Caco-2 (cell line): ENCODE measurements around the gene SRMS. TPM values are rescaled to one million over a fixed set of nuclear protein-coding genes. Genes with fewer than 3 reads are reported as not detected.

Experiments used
- BruUV-seq: library from RNA; stranded (reverse); fragments of 400-500 nt; replicated peaks from 2 replicates; lab custom pipeline; 2021; lab: Mats Ljungman, UMichigan
- CTCF ChIA-PET: fragments of 300-600 bp; sonication (Branson Sonifier 250); formaldehyde crosslinking; loops from one replicate; lab custom pipeline; 2022; ENCODE audit warnings: antibody characterized with exemption; lab: Charles Lee
- POLR2A ChIA-PET: fragments of 300-600 bp; sonication (Branson Sonifier 250); formaldehyde crosslinking; loops from one replicate; lab custom pipeline; 2022; ENCODE audit warnings: antibody characterized with exemption; lab: Charles Lee
- DNase-seq, 2 experiments: peaks; one replicate each; pipeline versions ENCODE4 v3.0.0 to v3.0.0-alpha.2; 2020 to 2022
- H3K27me3 ChIP-seq: replicated peaks from 2 replicates; pipeline ENCODE4 v1.6.0; 2011; ENCODE audit warnings: low read length; ENCODE audit not compliant: control insufficient read depth, insufficient read depth
- H3K36me3 ChIP-seq: 2 replicates; pipeline ENCODE4 v1.5.1; 2011; ENCODE audit warnings: low read length; ENCODE audit not compliant: control insufficient read depth, insufficient read depth
- H3K4me1 ChIP-seq: fragments of 250-450 bp; sonication (Bioruptor Pico); 2 replicates; pipeline ENCODE4 v1.5.1; 2020; ENCODE audit warnings: mild to moderate bottlenecking
- H3K4me3 ChIP-seq: 2 replicates; pipeline ENCODE4 v1.5.1; 2011; ENCODE audit warnings: low read depth, mild to moderate bottlenecking, control low read depth, low read length
- H3K9me3 ChIP-seq: fragments of 250-450 bp; sonication (Bioruptor Pico); 2 replicates; pipeline ENCODE4 v1.5.1; 2020; ENCODE audit warnings: mild to moderate bottlenecking, moderate library complexity
- H3K27ac Mint-ChIP-seq: one replicate; pipeline ENCODE4 v1.8.0; 2022; ENCODE audit warnings: mixed read lengths; ENCODE audit not compliant: unreplicated experiment
- H3K27me3 Mint-ChIP-seq: one replicate; pipeline ENCODE4 v1.8.0; 2022; ENCODE audit warnings: mixed read lengths; ENCODE audit not compliant: insufficient read depth, unreplicated experiment
- H3K36me3 Mint-ChIP-seq: one replicate; pipeline ENCODE4 v1.8.0; 2022; ENCODE audit warnings: mild to moderate bottlenecking, mixed read lengths; ENCODE audit not compliant: insufficient read depth, unreplicated experiment
- H3K4me1 Mint-ChIP-seq: one replicate; pipeline ENCODE4 v1.8.0; 2022; ENCODE audit warnings: low read depth, mixed read lengths; ENCODE audit not compliant: unreplicated experiment
- H3K4me3 Mint-ChIP-seq: one replicate; pipeline ENCODE4 v1.8.0; 2022; ENCODE audit warnings: mild to moderate bottlenecking, moderate library complexity, mixed read lengths; ENCODE audit not compliant: unreplicated experiment
- H3K9me3 Mint-ChIP-seq: one replicate; pipeline ENCODE4 v1.8.0; 2022; ENCODE audit warnings: mixed read lengths; ENCODE audit not compliant: unreplicated experiment
- intact Hi-C: fragments of 100-400 bp; cut with micrococcal nuclease; formaldehyde crosslinking; loops from one replicate; pipeline ENCODE4 v1.10.0; 2022; ENCODE audit not compliant: unreplicated experiment
- total RNA-seq: library from RNA; stranded (reverse); gene quantifications from 2 replicates; pipeline ENCODE4 v1.2.3, GENCODE V29; 2022
- TF ChIP-seq, protein P1 (sequence below), 2 experiments: fragments of 200-600 bp in 1 of 2; IDR thresholded peaks; 1 replicate in 1 of 2; 2 replicates in 1 of 2; pipeline versions ENCODE4 v1.5.1 to v1.8.0; 2011 to 2022; ENCODE audit warnings: antibody characterized with exemption in 1 of 2, control low read depth in 1 of 2, inconsistent platforms in 1 of 2, low read depth in 1 of 2, low read length in 1 of 2, mild to moderate bottlenecking in 1 of 2, moderate library complexity in 1 of 2; ENCODE audit not compliant: insufficient read depth in 1 of 2, severe bottlenecking in 1 of 2, unreplicated experiment in 1 of 2

The SRMS gene
- total RNA-seq, 1 experiment from 2014 or later: not detected

DNA sequence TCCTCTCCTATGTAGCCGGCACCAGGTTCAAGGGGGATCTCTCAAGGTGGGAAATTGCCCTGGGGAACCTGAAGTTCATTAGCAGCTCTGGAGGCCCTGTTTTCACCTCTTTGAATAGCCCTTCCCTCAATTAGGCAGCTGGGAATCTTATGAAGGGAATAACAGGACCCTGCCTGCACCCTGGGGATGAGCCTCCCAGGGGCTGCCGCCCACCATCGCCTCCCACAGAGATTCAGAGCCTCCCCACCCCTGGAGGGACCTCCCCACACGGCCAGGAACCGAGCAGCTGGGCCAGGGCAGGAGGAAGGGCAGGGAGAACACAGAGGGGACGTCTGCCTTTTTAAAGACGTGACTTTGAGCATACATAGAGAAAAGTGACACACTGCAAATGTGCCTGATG, 44.0 kb downstream of the SRMS start:
- Mint-ChIP-seq H3K27ac (no peak overlapping the region), H3K36me3 (no peaks in the 10 kb centered on the region), H3K4me1 (no peaks in the 10 kb centered on the region), H3K4me3 (no peak overlapping the region), H3K27me3 (peaks cover 9% of the 10 kb centered on the region), H3K9me3 (no peaks in the 10 kb centered on the region)
- H3K4me1 ChIP-seq: no peaks in the 10 kb centered on the region
- no peak for DNase-seq
- no TSS peak for BruUV-seq
- no peaks in the 10 kb centered on the region for H3K9me3 ChIP-seq
- H3K4me3 ChIP-seq: no peak overlapping the region
- no peaks in the 10 kb centered on the region for H3K36me3 ChIP-seq
- POLR2A ChIA-PET: no interaction called here
- CTCF ChIA-PET: interaction anchor here (0.6 kb wide), 1 partner anchor 452 kb away, joined by 3 read pairs; the partner anchor contains the start of gene UCKL1
- TF ChIP-seq, protein P1, sequence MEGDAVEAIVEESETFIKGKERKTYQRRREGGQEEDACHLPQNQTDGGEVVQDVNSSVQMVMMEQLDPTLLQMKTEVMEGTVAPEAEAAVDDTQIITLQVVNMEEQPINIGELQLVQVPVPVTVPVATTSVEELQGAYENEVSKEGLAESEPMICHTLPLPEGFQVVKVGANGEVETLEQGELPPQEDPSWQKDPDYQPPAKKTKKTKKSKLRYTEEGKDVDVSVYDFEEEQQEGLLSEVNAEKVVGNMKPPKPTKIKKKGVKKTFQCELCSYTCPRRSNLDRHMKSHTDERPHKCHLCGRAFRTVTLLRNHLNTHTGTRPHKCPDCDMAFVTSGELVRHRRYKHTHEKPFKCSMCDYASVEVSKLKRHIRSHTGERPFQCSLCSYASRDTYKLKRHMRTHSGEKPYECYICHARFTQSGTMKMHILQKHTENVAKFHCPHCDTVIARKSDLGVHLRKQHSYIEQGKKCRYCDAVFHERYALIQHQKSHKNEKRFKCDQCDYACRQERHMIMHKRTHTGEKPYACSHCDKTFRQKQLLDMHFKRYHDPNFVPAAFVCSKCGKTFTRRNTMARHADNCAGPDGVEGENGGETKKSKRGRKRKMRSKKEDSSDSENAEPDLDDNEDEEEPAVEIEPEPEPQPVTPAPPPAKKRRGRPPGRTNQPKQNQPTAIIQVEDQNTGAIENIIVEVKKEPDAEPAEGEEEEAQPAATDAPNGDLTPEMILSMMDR (IDR thresholded peaks at IDR 0.05; ENCODE audit: insufficient read depth in 1 of 2, low read depth in 1 of 2, low read length in 1 of 2, severe bottlenecking in 1 of 2, unreplicated experiment in 1 of 2): no peak
- no peaks in the 10 kb centered on the region; the same call in 1 of the 2 replicates for H3K27me3 ChIP-seq
- intact Hi-C loops: no loop called here

GRCh38 chr20:63502671-63503172, 44.8 kb downstream of the SRMS start:
- BruUV-seq: no TSS peak
- Mint-ChIP-seq H3K36me3 (no peaks in the 10 kb centered on the region), H3K27ac (no peak overlapping the region), H3K4me3 (no peak overlapping the region), H3K4me1 (no peaks in the 10 kb centered on the region), H3K9me3 (no peaks in the 10 kb centered on the region), H3K27me3 (peaks cover 4% of the 10 kb centered on the region)
- ChIA-PET POLR2A (no interaction called here), CTCF (interaction anchor here (0.6 kb wide), 1 partner anchor 8 kb away, joined by 7 read pairs; no protein-coding TSS in a partner anchor)
- Histone ChIP-seq H3K9me3 (no peaks in the 10 kb centered on the region), H3K4me1 (peaks cover 6% of the 10 kb centered on the region; the same call in 1 of the 2 replicates), H3K4me3 (no peak overlapping the region), H3K27me3 (no peaks in the 10 kb centered on the region), H3K36me3 (no peaks in the 10 kb centered on the region)
- peak in 1 of 2 experiments; percentile 46 for DNase-seq
- TF ChIP-seq, protein P1 (IDR thresholded peaks at IDR 0.05; ENCODE audit: insufficient read depth in 1 of 2, low read depth in 1 of 2, low read length in 1 of 2, severe bottlenecking in 1 of 2, unreplicated experiment in 1 of 2): no peak
- intact Hi-C loops: no loop called here

DNA sequence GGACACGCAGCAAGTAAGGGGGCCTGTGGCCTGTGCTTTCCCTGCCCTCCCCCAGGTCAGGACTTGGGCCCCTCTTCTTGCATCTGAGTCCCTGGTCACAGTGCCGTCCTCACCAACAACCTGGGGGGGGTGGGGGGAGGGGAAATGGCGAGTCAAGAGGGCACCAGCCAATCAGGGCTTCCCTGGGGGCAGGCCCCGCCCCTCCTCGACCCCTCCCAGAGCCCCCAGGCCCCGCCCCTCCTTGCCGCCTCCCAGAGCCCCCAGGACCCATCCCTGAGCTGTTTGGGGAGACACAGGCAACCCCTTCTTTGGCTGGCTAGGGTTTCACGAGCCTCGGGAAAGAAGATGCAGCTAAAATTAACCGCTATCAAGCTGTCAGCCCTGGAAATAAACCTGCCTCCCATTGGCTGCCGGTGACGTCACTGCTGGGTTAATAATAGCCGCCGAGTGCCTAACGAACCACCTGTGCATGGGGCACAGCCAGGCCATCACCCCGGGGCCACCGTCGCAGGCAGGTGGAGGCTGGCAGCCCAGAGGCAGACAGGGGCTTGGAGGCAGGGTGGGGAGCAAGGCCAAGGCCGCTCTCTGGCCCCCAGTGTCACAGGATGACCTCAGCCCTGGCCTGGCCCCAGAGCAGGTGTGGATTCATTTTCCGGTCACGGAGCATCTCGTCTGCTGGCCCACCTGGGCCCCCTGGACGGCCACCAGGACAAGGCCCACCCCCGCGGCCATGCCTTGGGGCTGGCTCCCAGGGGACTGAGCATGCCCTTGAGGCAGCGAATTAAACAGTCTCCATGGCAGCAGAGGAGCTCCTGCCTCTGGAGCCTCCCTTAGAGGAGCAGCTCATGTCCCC, 45.5 kb downstream of the SRMS start:
- Histone ChIP-seq H3K27me3 (no peaks in the 10 kb centered on the region), H3K4me3 (no peak overlapping the region), H3K9me3 (no peaks in the 10 kb centered on the region), H3K36me3 (no peaks in the 10 kb centered on the region), H3K4me1 (peaks cover 6% of the 10 kb centered on the region; the same call in 1 of the 2 replicates)
- H3K27ac Mint-ChIP-seq: no peak overlapping the region
- TF ChIP-seq, protein P1 (IDR thresholded peaks at IDR 0.05; ENCODE audit: insufficient read depth in 1 of 2, low read depth in 1 of 2, low read length in 1 of 2, severe bottlenecking in 1 of 2, unreplicated experiment in 1 of 2): no peak
- intact Hi-C loops: no loop called here
- no peak overlapping the region for H3K4me3 Mint-ChIP-seq
- POLR2A ChIA-PET: interaction anchor here (0.6 kb wide), 1 partner anchor 206 kb away, joined by 3 read pairs; the partner anchor contains the start of genes ARFRP1 and ZGPAT
- DNase-seq: peak in 1 of 2 experiments; percentile 59
- H3K4me1 Mint-ChIP-seq: no peaks in the 10 kb centered on the region
- H3K27me3 Mint-ChIP-seq: peaks cover 4% of the 10 kb centered on the region
- no peaks in the 10 kb centered on the region for H3K36me3 Mint-ChIP-seq
- H3K9me3 Mint-ChIP-seq: no peaks in the 10 kb centered on the region
- no TSS peak for BruUV-seq
- CTCF ChIA-PET: no interaction called here
